CD4-positive, alpha-beta T cell treated with Interleukin-17A for 1 hour (primary cell): ENCODE measurements around the gene KCNH6.

Source experiments
- DNase-seq: peaks from one replicate; pipeline ENCODE4 v3.0.0-alpha.2; 2020

KCNH6 gene

DNA sequence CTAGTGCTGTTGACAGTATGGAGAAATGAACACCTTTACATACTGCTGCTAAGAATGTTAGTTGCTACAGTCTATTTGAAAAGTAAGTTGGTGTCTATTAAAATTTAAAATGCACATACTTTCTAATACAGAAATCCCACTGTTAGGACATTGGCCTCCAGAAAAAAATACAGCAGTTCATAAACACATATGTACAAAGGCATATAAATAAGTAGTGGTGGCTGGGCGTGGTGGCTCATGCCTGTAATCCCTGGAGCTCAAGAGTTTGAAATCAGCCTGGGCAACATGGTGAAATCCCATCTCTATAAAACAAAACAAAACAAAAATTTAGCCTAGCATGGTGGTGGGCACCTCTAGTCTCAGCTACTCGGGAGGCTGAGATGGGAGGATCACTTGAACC lies 40.2 kb downstream of the KCNH6 start:
- DNase-seq, result no peak

DNA sequence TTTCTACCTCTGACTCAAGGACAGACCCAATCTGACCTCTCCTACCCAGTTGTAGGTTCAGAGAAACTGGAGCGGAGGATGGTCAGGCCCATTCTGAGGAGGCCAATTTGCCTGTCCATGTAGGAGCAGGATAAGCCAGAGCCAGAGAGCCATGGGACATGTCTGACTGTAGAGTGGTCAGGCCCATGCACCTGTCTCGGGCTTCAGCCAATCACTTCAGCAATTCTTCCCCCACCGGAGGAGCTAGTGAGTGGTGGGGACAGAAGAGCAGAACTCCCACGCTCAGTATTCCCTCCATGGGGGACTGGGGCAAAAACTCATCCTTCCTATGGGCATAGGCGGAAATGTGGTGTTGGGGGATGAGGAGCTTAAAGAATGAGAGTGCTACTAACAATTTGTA lies 41.4 kb downstream of the KCNH6 start:
- DNase-seq, result no peak

- DNase-seq, result no peak
Observed at GRCh38 chr17:63567229-63567628, 44.1 kb downstream of the KCNH6 start.

- DNase-seq, result no peak
Observed at GRCh38 chr17:63568563-63568962, 45.4 kb downstream of the KCNH6 start.

DNA sequence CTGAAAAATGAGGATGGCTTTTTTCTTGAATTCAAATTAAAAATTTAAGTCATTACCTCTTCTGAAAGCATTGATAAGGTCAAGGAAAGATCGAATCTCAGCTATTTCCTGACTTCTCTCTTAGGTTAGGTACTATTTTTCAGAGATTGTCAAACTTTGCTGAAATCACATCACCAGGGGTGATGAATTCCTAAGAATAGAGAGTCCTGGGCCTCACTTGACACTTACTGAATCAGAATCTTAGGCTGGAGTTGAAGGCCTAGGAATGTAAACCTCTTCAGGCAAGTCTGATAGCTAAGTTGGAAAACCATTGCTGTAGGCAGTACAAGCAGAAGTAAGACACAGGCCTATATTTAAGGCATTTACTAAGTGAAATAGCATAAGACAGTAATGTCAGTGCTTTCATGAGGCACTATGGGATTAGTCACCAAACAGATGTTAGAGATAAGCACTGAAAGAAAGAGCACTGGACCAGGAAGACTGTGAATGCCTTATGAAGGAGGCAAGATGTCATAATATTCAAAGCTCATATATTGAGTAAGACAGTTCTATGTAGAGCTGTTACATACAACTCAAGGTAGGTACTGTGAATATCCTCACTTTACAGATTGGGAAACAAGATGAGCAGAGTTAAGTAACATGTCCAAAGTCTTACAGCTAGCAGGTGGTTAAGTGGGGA lies 48.6 kb downstream of the KCNH6 start:
- no peak for DNase-seq

GRCh38 chr17:63573634-63574033 lies 50.5 kb downstream of the KCNH6 start:
- no peak for DNase-seq

DNA sequence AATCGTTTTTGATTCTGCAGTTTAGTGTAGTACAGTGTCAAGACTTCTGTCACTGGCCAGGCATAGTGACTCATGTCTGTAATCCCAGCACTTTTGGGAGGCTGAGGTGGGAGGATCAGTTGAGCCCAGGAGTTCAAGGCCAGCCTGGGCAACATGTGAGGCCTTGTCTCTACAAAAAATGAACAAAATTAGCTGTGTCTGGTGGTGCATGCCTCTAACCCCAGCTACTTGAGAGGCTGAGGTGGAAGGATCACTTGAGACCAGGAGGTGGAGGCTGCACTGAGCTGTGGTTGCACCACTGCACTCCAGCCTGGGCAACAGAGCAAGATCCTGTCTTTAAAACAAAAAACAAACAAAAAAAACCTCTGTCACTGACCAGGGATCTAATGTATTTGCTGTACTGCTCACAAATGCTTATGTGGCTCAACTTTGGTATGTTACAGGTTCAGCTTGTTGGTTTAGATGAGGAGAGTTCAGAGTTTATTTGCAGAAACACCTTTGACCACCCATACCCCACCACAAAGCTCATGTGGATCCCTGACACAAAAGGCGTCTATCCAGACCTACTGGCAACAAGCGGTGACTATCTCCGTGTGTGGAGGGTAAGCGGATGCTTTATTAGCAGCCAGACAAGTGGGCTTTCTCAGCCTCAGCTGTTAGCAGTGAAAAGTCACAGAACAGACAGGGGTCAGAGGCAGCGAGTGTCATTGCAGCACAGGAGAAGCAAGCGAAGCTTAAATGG lies 55.0 kb downstream of the KCNH6 start:
- no peak for DNase-seq

DNA sequence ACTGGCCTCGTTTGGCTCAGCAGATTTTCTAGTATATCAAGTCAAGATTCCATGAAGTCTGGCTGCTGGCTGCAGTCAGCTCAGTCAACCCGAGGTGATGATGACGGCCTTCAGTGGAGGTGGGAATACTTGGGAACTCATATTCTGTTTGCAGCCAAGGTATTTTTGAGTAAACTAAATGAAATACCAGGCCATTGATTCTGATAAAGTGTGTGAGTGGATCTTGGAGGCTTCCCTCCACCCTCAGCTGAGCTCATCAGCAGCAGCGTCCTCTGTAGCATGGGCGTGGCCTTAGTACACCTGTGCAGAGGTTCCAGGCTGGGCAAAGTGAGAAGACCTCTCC lies 55.6 kb downstream of the KCNH6 start:
- no peak for DNase-seq

DNA sequence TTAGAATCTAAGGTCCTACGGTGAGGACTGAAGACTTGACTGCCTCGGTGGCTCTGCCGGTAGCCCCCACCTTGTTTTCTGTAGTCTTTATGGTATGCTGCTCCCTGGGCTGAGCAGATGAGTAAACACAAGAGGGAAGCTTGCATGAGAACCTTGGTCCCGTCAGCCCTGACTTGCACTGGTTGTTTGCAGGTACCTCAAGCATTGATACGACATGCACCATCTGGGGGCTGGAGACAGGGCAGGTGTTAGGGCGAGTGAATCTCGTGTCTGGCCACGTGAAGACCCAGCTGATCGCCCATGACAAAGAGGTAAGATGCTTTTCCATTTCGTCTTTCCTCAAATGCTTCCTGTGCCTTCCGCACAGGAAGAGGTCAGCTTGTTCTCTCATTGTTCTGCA lies 56.5 kb downstream of the KCNH6 start:
- no peak for DNase-seq

GRCh38 chr17:63587770-63588169 lies 64.6 kb downstream of the KCNH6 start:
- DNase-seq, result no peak

DNA sequence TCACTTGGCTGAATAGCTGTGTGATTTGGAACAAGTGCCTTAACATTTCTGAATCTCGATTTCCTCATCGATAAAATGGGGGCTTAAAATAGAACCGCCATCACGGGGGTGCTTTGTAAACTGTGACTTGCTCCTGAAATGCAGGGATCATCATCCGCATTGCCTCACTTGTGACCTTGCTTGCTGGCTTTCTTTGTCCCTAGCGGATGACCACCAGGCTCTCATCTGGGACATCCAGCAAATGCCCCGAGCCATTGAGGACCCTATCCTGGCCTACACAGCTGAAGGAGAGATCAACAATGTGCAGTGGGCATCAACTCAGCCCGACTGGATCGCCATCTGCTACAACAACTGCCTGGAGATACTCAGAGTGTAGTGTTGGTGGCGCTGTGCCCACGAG lies 65.6 kb downstream of the KCNH6 start:
- DNase-seq, result no peak

- no peak for DNase-seq
Observed at GRCh38 chr17:63589646-63590045, 66.5 kb downstream of the KCNH6 start.

DNA sequence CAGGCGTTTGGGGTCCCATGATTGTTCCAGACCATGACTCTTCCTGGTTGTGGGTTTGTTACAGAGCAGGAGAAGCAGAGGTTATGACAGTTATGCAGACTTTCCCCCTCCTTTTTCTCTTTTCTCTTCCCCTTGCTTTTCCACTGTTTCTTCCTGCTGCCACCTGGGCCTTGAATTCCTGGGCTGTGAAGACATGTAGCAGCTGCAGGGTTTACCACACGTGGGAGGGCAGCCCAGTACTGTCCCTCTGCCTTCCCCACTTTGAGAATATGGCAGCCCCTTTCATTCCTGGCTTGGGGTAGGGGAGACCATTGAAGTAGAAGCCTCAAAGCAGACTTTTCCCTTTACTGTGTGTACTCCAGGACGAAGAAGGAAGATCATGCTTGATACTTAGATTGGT lies 69.6 kb downstream of the KCNH6 start:
- DNase-seq, result no peak

GRCh38 chr17:63595132-63595531 lies 72.0 kb downstream of the KCNH6 start:
- no peak for DNase-seq
